Memory B cell (primary cell): ENCODE measurements around the gene SLC35F1.

Experiments
- ATAC-seq: fragments of 150-1000 bp; cut with Tn5 transposase; 2 replicates; pipeline ENCODE4 v1.10.0; 2021; ENCODE audit warnings: low read depth, mild to moderate bottlenecking, moderate library complexity
- DNase-seq, 2 donors: peaks; one replicate each; pipeline ENCODE4 v3.0.0; 2022; ENCODE audit warnings: low spot score in 2 of 2
- H3K27ac Mint-ChIP-seq: one replicate; pipeline ENCODE4 v1.8.0; 2022; ENCODE audit warnings: mild to moderate bottlenecking, moderate library complexity, mixed read lengths
- H3K27me3 Mint-ChIP-seq: one replicate; pipeline ENCODE4 v1.8.0; 2022; ENCODE audit warnings: mixed read lengths
- H3K36me3 Mint-ChIP-seq: one replicate; pipeline ENCODE4 v1.8.0; 2022; ENCODE audit warnings: mild to moderate bottlenecking, mixed read lengths
- H3K4me1 Mint-ChIP-seq: one replicate; pipeline ENCODE4 v1.8.0; 2022; ENCODE audit warnings: mixed read lengths
- H3K4me3 Mint-ChIP-seq: one replicate; pipeline ENCODE4 v1.8.0; 2022; ENCODE audit warnings: mild to moderate bottlenecking, moderate library complexity, mixed read lengths
- H3K9me3 Mint-ChIP-seq: one replicate; pipeline ENCODE4 v1.8.0; 2022; ENCODE audit warnings: mixed read lengths

The SLC35F1 gene

GRCh38 chr6:118281291-118281690 lies 374.2 kb downstream of the SLC35F1 start:
- ATAC-seq (no peak), DNase-seq (no peak)
- H3K27me3 Mint-ChIP-seq, result peaks cover 14% of the 10 kb centered on the region
- no peak overlapping the region for H3K4me3 Mint-ChIP-seq
- no peaks in the 10 kb centered on the region for H3K9me3 Mint-ChIP-seq
- H3K27ac Mint-ChIP-seq, result no peak overlapping the region
- no peaks in the 10 kb centered on the region for H3K4me1 Mint-ChIP-seq
- H3K36me3 Mint-ChIP-seq, result no peaks in the 10 kb centered on the region

GRCh38 chr6:118283766-118284165 lies 376.7 kb downstream of the SLC35F1 start:
- Mint-ChIP-seq H3K9me3 (no peaks in the 10 kb centered on the region), H3K27me3 (peaks cover 16% of the 10 kb centered on the region), H3K36me3 (no peaks in the 10 kb centered on the region), H3K4me1 (no peaks in the 10 kb centered on the region), H3K4me3 (no peak overlapping the region), H3K27ac (no peak overlapping the region)
- ATAC-seq (no peak), DNase-seq (no peak)

- Mint-ChIP-seq H3K36me3 (no peaks in the 10 kb centered on the region), H3K27me3 (peaks cover 16% of the 10 kb centered on the region), H3K27ac (no peak overlapping the region), H3K9me3 (no peaks in the 10 kb centered on the region), H3K4me3 (no peak overlapping the region), H3K4me1 (no peaks in the 10 kb centered on the region)
- DNase-seq, result no peak
- no peak for ATAC-seq
Measured at GRCh38 chr6:118284736-118285360, 377.8 kb downstream of the SLC35F1 start.

- DNase-seq (no peak), ATAC-seq (no peak)
- Mint-ChIP-seq H3K27ac (no peak overlapping the region), H3K27me3 (peaks cover 16% of the 10 kb centered on the region), H3K36me3 (no peaks in the 10 kb centered on the region), H3K4me3 (no peak overlapping the region), H3K9me3 (no peaks in the 10 kb centered on the region), H3K4me1 (no peaks in the 10 kb centered on the region)
Measured at GRCh38 chr6:118285791-118286190, 378.7 kb downstream of the SLC35F1 start.

- Mint-ChIP-seq H3K9me3 (no peaks in the 10 kb centered on the region), H3K27ac (no peak overlapping the region), H3K27me3 (peaks cover 10% of the 10 kb centered on the region), H3K36me3 (no peaks in the 10 kb centered on the region), H3K4me1 (no peaks in the 10 kb centered on the region), H3K4me3 (no peak overlapping the region)
- ATAC-seq (no peak), DNase-seq (no peak)
Measured at GRCh38 chr6:118288355-118289124, 381.5 kb downstream of the SLC35F1 start.

GRCh38 chr6:118292558-118292957 lies 385.5 kb downstream of the SLC35F1 start:
- H3K4me3 Mint-ChIP-seq, result no peak overlapping the region
- DNase-seq (no peak), ATAC-seq (no peak)
- H3K36me3 Mint-ChIP-seq, result no peaks in the 10 kb centered on the region
- H3K27ac Mint-ChIP-seq, result no peak overlapping the region
- peaks cover 5% of the 10 kb centered on the region for H3K27me3 Mint-ChIP-seq
- H3K9me3 Mint-ChIP-seq, result no peaks in the 10 kb centered on the region
- H3K4me1 Mint-ChIP-seq, result no peaks in the 10 kb centered on the region

GRCh38 chr6:118294906-118295305 lies 387.8 kb downstream of the SLC35F1 start:
- Mint-ChIP-seq H3K4me3 (no peak overlapping the region), H3K36me3 (no peaks in the 10 kb centered on the region), H3K9me3 (no peaks in the 10 kb centered on the region), H3K27ac (no peak overlapping the region), H3K27me3 (peaks cover 8% of the 10 kb centered on the region), H3K4me1 (no peaks in the 10 kb centered on the region)
- DNase-seq (no peak), ATAC-seq (no peak)

GRCh38 chr6:118295336-118295735 lies 388.3 kb downstream of the SLC35F1 start:
- no peak for ATAC-seq
- Mint-ChIP-seq H3K27ac (no peak overlapping the region), H3K27me3 (peaks cover 8% of the 10 kb centered on the region), H3K9me3 (no peaks in the 10 kb centered on the region), H3K4me3 (no peak overlapping the region), H3K4me1 (no peaks in the 10 kb centered on the region), H3K36me3 (no peaks in the 10 kb centered on the region)
- DNase-seq, result no peak

- H3K4me1 Mint-ChIP-seq, result no peaks in the 10 kb centered on the region
- H3K36me3 Mint-ChIP-seq, result no peaks in the 10 kb centered on the region
- no peak overlapping the region for H3K27ac Mint-ChIP-seq
- no peaks in the 10 kb centered on the region for H3K9me3 Mint-ChIP-seq
- ATAC-seq (no peak), DNase-seq (no peak)
- H3K4me3 Mint-ChIP-seq, result no peak overlapping the region
- H3K27me3 Mint-ChIP-seq, result peaks cover 10% of the 10 kb centered on the region
Measured at GRCh38 chr6:118296129-118296901, 389.3 kb downstream of the SLC35F1 start.

GRCh38 chr6:118297821-118298220 lies 390.8 kb downstream of the SLC35F1 start:
- Mint-ChIP-seq H3K27me3 (peaks cover 10% of the 10 kb centered on the region), H3K36me3 (no peaks in the 10 kb centered on the region), H3K9me3 (no peaks in the 10 kb centered on the region), H3K27ac (no peak overlapping the region), H3K4me1 (no peaks in the 10 kb centered on the region), H3K4me3 (no peak overlapping the region)
- ATAC-seq (no peak), DNase-seq (no peak)

GRCh38 chr6:118298476-118299427 lies 391.7 kb downstream of the SLC35F1 start:
- H3K4me1 Mint-ChIP-seq, result no peaks in the 10 kb centered on the region
- no peaks in the 10 kb centered on the region for H3K36me3 Mint-ChIP-seq
- DNase-seq (no peak), ATAC-seq (no peak)
- peaks cover 10% of the 10 kb centered on the region for H3K27me3 Mint-ChIP-seq
- no peak overlapping the region for H3K4me3 Mint-ChIP-seq
- no peak overlapping the region for H3K27ac Mint-ChIP-seq
- peaks cover 1% of the 10 kb centered on the region for H3K9me3 Mint-ChIP-seq

- no peak overlapping the region for H3K4me3 Mint-ChIP-seq
- peaks cover 10% of the 10 kb centered on the region for H3K27me3 Mint-ChIP-seq
- ATAC-seq, result no peak
- H3K27ac Mint-ChIP-seq, result no peak overlapping the region
- no peaks in the 10 kb centered on the region for H3K4me1 Mint-ChIP-seq
- peaks cover 1% of the 10 kb centered on the region for H3K9me3 Mint-ChIP-seq
- no peak for DNase-seq
- no peaks in the 10 kb centered on the region for H3K36me3 Mint-ChIP-seq
Measured at GRCh38 chr6:118299457-118299856, 392.4 kb downstream of the SLC35F1 start.

GRCh38 chr6:118304321-118304720 lies 397.3 kb downstream of the SLC35F1 start:
- DNase-seq, result no peak
- H3K36me3 Mint-ChIP-seq, result no peaks in the 10 kb centered on the region

More at GRCh38 chr6:118304321-118304720, 397.3 kb downstream of the SLC35F1 start:
- Mint-ChIP-seq H3K9me3 (peaks cover 4% of the 10 kb centered on the region), H3K4me3 (no peak overlapping the region), H3K27ac (no peak overlapping the region), H3K27me3 (peaks cover 4% of the 10 kb centered on the region), H3K4me1 (no peaks in the 10 kb centered on the region)
- ATAC-seq, result no peak
